ENCODE data around the gene SBF2.

- TF ChIP-seq POLR2A (IDR thresholded peaks at IDR 0.05): no peak
- no peak for TF ChIP-seq CTCF (IDR thresholded peaks at IDR 0.05)
Measured at GRCh38 chr11:9780929-9781328, 513.1 kb downstream of the SBF2 start.
